ENCODE data around the gene MAGI1. TPM values are rescaled to one million over a fixed set of nuclear protein-coding genes. Genes with fewer than 3 reads are reported as not detected.

Gene MAGI1
- total RNA-seq, 1 donor from 2014 or later: 18.7 TPM

GRCh38 chr3:66014056-66014455, 24.7 kb downstream of the MAGI1 start:
- DNase-seq (ENCODE audit: low spot score): no peak
- Mint-ChIP-seq H3K27me3 (ENCODE audit: low read depth) (no peaks in the 10 kb centered on the region), H3K27ac (ENCODE audit: unreplicated experiment) (peak overlapping the region; percentile 62), H3K4me3 (ENCODE audit: unreplicated experiment) (no peak overlapping the region), H3K9me3 (ENCODE audit: low read depth) (no peaks in the 10 kb centered on the region), H3K4me1 (ENCODE audit: low read depth) (peaks cover 38% of the 10 kb centered on the region), H3K36me3 (ENCODE audit: low read depth) (no peaks in the 10 kb centered on the region)
- TF ChIP-seq CTCF (IDR thresholded peaks at IDR 0.05): no peak

GRCh38 chr3:66012711-66013110, 26.0 kb downstream of the MAGI1 start:
- Mint-ChIP-seq H3K36me3 (ENCODE audit: low read depth) (no peaks in the 10 kb centered on the region), H3K4me1 (ENCODE audit: low read depth) (peaks cover 35% of the 10 kb centered on the region), H3K4me3 (ENCODE audit: unreplicated experiment) (no peak overlapping the region), H3K27me3 (ENCODE audit: low read depth) (no peaks in the 10 kb centered on the region), H3K9me3 (ENCODE audit: low read depth) (no peaks in the 10 kb centered on the region), H3K27ac (ENCODE audit: unreplicated experiment) (no peak overlapping the region)
- DNase-seq (ENCODE audit: low spot score): no peak
- TF ChIP-seq CTCF (IDR thresholded peaks at IDR 0.05): no peak

- TF ChIP-seq CTCF (IDR thresholded peaks at IDR 0.05): no peak
- Mint-ChIP-seq H3K27me3 (ENCODE audit: low read depth) (no peaks in the 10 kb centered on the region), H3K4me3 (ENCODE audit: unreplicated experiment) (no peak overlapping the region), H3K27ac (ENCODE audit: unreplicated experiment) (no peak overlapping the region), H3K9me3 (ENCODE audit: low read depth) (no peaks in the 10 kb centered on the region), H3K4me1 (ENCODE audit: low read depth) (peaks cover 33% of the 10 kb centered on the region), H3K36me3 (ENCODE audit: low read depth) (no peaks in the 10 kb centered on the region)
- DNase-seq (ENCODE audit: low spot score): no peak
Measured at GRCh38 chr3:66010739-66011655, 27.7 kb downstream of the MAGI1 start.

GRCh38 chr3:66010348-66010738, 28.4 kb downstream of the MAGI1 start:
- no peak for TF ChIP-seq CTCF (IDR thresholded peaks at IDR 0.05)
- H3K4me3 Mint-ChIP-seq (ENCODE audit: unreplicated experiment): no peak overlapping the region
- no peaks in the 10 kb centered on the region for H3K27me3 Mint-ChIP-seq (ENCODE audit: low read depth)
- no peak overlapping the region for H3K27ac Mint-ChIP-seq (ENCODE audit: unreplicated experiment)
- no peak for DNase-seq (ENCODE audit: low spot score)
- H3K9me3 Mint-ChIP-seq (ENCODE audit: low read depth): no peaks in the 10 kb centered on the region
- H3K36me3 Mint-ChIP-seq (ENCODE audit: low read depth): no peaks in the 10 kb centered on the region
- peaks cover 28% of the 10 kb centered on the region for H3K4me1 Mint-ChIP-seq (ENCODE audit: low read depth)

GRCh38 chr3:66004244-66004643, 34.5 kb downstream of the MAGI1 start:
- Mint-ChIP-seq H3K9me3 (ENCODE audit: low read depth) (no peaks in the 10 kb centered on the region), H3K4me3 (ENCODE audit: unreplicated experiment) (no peak overlapping the region), H3K27ac (ENCODE audit: unreplicated experiment) (no peak overlapping the region), H3K27me3 (ENCODE audit: low read depth) (no peaks in the 10 kb centered on the region), H3K36me3 (ENCODE audit: low read depth) (no peaks in the 10 kb centered on the region), H3K4me1 (ENCODE audit: low read depth) (peaks cover 3% of the 10 kb centered on the region)
- no peak for TF ChIP-seq CTCF (IDR thresholded peaks at IDR 0.05)
- no peak for DNase-seq (ENCODE audit: low spot score)
